NCI-H2029 treated with DMSO at 0.1 percent for 48 hours (cell line): Measurements from ENCODE around the gene MYO1D.
"Not testable (repeated sequence)": the region's sequence is repeated elsewhere in the genome, so short reads cannot be mapped to it uniquely, and the experiment has no call there.

Experiments
- DNase-seq: peaks from one replicate; lab custom pipeline; 2025; lab: John Stamatoyannopoulos, UW

The MYO1D gene

DNA sequence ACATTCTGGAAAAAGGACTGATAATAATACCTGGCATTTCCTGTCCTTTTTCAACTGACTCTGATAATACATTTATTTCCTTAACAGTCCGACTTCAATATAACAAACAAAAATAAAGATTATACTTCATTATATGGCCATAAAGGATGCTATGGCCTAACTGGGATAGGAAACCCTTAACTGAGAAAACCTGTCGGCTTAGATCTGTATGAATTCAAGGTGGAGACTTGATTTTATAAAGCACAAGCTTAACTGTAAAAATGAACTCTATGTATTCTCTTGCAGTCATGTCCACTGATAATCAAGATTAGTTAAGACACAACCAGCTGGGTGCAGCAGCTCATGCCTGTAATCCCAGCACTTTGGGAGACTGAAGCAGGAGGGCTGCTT, 102.2 kb downstream of the MYO1D start:
- DNase-seq = no peak

DNA sequence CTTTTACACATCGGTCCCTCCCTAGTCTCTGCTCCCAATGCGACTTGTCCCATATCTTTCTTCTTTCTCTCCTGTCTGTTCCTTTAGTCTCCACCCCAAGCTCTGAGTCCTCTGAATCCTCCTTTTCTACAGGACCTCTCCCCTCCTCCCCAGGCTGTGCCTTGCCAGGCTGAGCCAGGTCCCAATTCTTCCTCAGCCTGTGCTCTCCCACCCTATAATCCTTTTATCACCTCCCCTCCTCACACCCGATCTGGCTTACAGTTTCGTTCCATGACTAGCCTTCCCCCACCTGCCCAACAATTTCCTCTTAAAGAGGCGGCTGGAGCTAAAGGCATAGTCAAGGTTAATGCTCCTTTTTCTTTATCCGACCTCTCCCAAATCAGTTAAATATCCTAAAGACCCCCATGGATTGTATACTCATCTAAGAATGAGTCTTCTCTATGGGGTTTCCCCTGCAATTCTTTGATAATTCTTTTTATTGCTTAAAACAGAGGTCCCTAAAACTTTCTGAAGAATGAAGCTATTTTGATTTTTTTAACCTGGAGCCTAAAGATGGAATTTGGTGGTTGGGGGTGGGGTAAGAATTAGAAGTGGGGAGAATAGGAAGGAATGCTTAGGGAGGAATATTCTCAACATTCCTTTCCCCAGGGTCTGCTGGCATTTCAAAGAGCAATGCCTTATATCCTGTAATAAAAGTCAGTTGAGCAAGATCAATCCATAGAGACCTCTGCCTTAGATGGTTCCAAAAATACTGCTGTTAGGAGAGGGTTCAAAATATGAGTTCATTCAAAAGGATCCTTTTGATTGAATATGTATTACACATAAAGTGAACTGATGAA, 102.8 kb downstream of the MYO1D start:
- no peak for DNase-seq

DNA sequence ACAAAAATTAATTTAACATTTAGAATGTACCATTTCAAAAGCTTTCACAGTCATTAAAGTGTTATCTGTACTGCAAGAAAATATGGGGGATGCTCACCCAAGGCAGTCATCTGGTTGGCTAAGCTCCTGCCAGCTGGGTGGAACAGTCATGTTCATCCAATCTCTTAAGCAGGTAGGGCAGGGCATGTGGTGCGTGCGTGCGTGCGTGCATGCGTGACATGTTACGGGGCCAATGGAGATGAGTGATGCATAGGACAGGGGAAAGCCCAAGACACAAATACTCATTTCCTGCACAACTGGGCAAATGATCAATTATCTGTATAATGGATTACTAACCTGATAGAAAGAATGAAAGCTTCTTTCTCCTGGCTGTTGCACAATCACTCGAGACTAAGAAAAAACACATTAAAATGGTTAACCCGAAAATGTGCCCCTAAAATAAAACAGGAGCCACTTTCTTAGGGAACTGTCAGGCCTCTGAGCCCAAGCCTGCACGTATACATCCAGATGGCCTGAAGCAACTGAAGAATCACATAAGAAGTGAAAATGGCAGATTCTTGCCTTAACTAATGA, 104.4 kb downstream of the MYO1D start:
- no peak for DNase-seq

DNA sequence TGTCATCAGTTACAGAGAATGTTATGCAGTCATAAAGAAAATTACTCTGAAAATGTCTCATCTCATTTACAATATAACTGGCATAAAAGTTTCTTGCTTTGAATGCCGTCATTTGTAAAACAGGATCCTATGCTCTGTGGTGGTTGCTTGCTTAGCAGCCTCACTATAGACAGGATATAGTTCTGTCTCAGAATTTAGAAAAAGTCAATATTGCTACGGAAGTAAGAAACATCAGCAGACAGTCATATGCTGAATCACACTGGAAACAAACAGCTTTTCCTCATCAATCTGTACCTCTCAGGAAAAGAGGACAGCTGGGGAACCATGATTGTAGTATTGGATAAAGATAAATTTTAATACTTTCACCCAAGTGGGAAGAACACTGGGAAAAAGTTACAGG, 105.5 kb downstream of the MYO1D start:
- DNase-seq = no peak

DNA sequence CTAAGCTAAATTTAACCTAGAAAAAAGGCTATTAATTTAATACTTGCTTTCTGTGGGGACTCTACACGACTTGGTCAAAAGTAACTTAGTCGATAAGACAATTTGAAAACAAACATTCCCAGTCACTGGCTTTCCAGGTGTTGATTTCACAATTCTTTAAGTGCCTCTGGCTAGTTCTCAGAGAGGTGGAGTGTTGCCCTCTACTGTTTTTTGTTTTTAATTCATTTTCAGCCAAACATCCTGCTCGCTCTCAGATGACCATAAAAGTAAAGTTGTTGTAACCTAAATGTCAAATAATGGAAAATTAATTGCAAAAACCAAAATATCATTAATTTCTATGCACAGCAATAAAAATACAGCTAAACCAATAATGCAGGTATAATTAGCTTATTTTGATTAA, 107.1 kb downstream of the MYO1D start:
- no peak for DNase-seq

DNA sequence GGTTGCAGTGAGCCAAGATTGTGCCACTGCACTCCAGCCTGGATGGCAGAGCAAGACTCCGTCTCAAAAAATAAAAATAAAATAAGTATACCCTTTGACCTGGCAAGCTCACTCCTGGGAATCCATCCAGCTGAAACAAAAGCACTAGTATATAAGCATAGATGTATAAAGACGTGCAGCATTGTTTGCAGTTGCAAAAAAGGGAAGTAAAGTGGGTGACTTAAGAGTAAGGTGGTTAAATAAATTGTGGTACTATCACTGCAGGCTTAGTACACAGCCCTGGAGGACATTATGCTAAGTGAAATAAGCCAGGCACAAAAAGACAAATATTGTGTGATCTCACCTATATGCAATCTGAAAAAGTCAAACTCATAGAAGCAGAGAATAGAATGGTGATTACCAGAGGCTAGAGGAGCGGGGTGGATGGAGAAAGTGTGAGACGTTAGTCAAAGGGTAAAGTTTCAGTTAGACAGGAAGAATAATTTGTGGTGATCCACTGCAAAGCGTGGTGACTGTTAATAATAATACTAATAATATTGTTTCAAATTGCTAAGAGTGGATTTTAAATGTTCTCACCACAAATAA, 113.0 kb downstream of the MYO1D start:
- no peak for DNase-seq

DNA sequence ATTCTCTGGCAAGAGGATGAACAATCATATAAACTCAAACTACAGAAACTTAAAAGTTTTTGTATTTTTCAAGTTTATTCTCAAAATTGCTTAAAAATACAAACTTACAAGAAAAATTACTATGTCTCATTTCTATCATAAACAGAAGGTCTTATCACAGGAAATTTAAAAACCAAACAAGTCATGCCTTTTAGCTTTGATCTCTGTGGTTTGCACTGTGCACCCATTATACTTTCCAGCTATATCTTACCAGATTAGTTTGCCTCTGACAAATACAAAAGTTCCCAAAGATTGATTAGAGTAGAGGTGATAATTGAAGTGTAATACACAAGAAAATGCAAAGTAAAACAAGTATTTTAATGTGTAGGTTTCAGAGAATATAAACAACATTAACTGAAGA, 117.4 kb downstream of the MYO1D start:
- DNase-seq = no peak

DNA sequence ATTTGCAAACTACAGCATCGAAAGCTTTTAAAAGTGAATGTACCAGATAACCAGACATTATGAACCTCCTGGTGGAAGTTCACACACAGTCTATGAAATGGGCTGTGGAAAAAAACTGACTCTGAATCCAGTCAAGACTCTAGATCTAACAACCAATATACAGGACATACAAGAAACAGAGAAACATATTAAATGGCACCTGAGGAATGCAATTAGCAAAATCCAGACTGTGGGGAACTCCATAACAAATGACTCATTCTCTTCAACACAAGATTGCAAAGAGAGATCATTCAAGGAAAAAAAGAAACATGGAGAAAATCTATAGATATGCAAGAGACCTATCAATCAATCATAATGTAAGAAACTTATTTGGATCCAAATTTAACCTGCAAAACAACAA, 119.0 kb downstream of the MYO1D start:
- DNase-seq = no peak

DNA sequence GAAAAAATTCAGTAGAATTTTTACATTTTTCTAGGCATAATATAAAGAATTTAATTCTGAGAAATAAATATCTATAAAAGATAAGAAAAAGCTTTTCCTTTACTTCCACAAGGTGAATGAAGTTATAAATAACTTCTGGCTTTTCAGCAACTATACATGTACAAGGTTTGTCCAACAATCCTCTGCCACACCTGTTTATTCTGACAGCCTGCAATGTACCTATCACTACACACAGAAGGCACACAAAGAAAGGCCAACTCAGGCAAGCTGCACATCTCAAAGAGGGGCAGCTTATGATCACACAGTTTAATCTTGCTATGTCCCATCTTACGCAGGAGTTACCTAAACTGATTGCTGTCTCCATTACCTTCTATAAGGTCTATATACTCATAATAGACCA, 120.2 kb downstream of the MYO1D start:
- no peak for DNase-seq

DNA sequence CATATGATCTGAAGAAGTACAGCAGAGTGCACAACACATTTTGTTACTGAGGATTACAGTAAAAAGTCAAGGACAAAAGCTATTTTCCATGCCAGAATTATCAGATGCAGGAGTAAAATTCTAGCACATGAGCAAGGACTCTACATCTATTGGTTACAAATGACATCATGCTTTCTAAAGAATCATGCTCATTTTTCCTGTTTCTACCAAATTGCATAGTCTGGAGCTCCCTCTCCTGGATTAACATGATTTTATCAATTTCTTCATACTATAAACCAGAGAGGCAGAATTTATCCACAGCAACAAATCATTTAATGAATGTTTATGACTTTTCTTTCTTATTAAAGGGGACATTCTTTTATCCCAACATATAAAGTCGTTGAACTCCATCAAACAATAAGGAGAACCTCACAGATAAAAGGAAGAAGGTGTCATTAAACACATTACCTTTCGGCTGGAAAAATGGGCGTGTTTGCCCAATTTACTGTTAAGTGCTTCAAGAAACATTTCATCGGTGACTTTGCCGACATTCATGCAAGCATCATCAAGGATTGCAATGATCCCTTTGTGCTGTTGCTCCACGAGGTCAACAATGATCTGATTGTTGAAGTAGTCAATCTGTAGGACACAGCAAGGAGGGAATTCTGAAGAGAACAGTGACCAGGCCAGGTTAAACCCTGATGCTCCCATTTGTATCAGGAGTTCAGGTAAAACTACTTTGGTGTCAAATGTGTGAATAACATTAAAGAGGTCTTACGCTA, 121.7 kb downstream of the MYO1D start:
- DNase-seq = no peak

DNA sequence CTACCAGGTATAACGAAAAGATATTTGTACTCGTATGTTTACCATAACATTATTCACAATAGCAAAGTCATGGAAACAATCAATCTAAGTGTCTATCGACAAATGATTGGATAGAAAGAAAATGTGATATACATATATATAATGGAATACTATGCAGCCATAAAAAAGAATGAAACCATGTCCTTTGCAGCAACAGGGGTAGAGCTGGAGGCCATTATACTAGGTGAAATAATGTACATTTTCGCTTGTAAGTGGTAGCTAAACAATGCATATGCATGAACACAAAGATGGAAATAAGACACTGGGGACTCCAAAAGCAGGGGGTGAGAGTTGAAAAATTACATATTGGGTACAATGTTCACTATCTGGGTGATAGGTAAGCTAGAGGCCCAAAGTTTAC, 124.0 kb downstream of the MYO1D start:
- DNase-seq = no peak

DNA sequence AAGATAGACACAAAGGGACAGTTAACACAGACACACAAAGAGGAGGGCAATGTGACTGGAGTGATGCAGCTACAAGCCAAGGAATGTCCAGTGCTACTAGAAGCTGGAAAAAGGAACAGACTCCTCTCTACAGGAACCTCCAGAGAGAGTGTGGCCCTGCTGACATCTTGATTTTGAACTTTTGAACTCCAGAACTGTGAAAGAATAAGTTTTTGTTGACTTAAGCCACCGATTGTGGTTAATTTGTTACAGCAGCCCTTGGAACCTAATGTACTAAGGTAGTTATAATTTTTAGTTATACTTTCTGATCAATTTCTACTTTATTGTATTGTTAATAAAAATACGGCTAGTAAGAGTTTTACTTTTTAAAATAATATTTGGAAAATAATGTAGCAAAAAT, 129.1 kb downstream of the MYO1D start:
- no peak for DNase-seq

DNA sequence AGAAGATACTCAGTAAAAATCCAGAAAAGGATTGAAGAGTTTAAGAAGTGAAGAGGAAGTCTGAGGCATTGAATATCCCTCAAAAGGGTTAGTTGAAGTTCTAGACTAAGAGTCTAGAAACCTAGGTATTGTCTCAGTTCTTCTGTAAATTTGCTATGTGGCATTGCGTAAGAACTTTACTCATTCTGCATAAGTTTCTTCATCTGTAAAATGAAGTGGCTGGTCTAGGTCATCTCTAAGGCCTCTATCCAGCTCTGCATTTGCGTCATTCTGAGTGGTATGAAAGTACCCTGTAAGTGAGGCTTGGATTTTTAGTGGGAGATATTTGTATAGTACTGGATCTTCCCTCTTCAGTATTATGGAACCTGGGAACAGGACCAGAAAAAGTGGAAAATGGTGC, 130.2 kb downstream of the MYO1D start:
- no peak for DNase-seq

DNA sequence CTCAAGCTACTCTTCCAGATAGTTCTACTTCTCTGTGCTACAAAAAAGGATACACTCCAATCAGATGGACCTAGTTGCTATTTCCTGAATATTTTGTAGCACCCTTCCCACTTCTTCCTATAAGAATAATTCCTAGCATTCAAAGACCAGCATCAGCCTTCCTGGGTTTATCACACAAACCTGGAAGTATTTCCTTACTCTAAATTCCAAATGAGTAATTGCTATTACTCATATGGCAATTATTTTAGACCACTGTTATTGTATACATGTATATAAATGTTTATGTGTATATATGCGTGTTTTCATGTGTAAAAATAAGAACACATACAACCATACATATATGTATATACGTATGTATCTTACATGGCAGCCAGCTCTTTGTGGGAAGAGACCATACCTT, 130.6 kb downstream of the MYO1D start:
- DNase-seq = no peak

DNA sequence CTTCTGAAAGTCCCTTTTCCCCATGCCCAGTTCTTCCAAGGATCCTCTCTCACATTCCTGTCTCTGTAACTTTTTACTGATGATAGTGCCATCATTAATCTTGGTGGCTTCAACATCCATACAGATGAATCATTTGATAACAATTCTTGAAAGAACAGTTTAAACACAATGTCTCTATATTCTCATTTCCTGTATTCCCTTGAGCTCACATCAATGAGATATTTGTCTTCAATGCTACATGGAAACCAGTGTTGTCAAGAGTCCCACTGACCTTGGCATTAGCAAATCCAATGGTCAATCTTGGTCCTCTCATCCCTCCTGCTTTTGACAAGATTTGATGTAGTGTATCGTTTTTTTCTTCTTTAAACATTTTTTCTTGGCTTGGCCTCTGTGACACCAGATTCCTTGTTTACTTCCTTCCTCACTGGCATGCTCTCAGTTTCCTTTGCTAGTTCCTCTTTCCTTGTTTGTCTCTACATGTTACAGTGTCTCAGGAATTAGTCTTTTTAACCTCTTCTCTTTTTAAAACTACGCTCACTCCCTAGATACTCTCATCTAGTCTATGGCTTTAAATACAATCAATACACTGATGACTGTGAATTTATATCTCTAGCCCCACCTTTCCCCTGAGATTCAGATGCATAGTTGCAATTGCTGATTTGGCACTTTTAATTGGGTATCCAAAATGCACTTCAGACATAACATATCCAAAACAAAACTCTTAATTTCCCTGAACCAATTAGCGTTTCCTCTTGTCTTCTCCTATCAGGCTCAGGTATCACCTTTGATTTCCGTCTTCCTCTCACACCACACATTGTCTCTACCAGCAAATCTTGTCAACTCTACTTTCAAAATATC, 134.0 kb downstream of the MYO1D start:
- no peak for DNase-seq

DNA sequence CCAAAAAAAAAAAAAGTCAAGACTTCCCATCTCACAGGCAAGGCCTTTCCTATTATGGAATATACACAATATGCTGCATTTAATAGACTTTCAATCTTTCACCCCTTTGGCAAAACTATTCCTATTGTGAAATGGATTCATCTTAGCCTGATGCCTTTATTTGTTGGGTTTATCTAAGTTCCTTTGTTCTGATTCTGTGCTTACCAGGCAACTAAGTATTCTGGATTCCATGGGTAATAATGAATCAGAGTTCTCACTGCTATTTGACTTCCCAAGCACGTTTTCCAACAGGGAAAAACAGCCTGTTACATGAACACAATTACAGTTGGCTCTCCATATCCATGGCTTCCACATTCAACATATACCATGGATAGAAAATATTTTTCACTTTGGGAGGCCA, 135.5 kb downstream of the MYO1D start:
- DNase-seq = no peak

DNA sequence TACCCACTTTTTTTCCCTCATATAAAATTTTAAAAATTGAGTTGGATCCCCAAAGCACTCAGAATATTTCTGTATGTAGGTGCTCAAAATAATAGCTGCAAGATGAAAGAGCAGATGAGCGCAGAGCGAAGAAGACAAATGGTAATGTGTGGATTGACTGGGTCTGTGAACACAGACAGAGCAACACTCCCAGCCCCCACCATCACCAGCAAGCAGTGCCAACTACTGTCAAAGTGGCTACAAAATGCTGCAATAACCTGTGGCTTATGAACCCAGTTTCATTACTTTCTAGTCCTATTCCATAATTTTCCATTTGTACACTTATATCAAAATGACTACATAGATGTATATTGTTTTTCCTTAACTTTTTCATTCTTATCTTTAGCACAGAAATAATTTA, 137.2 kb downstream of the MYO1D start:
- DNase-seq = no peak

DNA sequence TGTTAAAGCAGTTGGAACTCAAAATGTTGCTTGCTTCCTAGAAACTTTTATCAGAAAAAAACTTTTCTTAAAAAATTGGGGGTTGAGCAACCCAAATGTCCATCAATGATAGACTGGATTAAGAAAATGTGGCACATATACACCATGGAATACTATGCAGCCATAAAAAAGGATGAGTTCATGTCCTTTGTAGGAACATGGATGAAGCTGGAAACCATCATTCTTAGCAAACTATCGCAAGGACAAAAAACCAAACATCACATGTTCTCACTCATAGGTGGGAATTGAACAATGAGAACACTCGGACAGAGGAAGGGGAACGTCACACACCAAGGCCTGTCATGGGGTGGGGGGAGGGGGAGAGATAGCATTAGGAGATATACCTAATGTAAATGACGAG, 137.8 kb downstream of the MYO1D start:
- DNase-seq = not testable (repeated sequence)

DNA sequence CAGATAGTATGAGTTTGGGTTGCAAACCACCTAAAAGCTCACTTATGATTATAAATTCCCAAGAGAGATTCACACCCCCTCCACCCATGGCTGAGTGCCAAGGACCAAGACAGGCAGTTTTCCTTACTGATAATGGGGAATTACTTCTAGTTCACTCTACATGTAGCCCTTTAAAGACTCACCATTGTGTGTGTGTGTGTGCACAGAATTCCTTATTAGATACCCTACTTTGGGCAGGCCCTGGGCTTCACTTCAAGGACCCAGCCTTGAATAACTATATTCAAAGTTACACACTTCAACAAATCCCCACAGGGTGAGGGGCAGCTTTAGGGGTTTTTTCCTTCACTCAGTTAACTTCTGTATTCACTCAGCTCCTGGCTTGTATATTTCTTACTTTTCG, 143.5 kb downstream of the MYO1D start:
- DNase-seq = no peak

DNA sequence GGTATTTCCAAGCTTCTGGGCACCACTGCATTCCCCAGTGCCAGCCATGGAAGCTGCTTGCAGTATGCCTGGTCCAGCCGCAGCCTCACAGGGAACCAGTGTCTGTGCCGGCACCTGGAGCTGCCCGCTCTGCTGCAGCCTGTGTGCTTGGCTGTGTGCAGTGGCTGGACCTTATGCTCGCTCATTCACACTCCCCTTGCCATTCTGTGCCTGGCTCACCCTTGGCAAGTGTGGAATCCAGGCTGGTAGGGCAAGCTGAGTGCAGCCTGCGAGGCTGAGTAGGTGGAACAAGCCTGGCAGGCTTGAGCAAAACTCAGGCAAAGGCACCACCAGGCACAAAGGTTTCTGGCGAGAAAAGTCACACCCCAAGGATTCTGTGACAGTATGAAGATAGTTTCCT, 144.0 kb downstream of the MYO1D start:
- DNase-seq = no peak

DNA sequence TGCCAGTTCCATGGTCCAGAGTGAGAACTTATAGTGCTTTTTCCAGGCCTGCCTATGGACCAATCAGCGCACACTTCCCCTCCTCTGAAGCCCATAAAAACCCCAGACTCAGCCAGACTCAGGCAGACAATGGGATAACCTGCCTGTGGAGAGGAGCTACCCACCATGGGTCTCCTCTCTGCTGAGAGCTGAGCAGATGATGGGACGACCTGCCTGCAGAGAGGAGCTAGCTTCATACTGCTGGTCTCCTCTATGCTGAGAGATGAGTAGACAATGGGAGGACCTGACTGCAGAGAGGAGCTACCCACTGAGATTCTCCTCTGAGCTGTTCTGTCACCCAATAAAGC, 144.7 kb downstream of the MYO1D start:
- DNase-seq = no peak
